Activated CD4-positive, alpha-beta T cell treated with anti-CD3 and anti-CD28 coated beads, Interleukin-2, amount 10 ng/mL, durations not matched to agents 24 days and 14 days (primary cell): ENCODE data around the gene EFNA2. TPM values are rescaled to one million over a fixed set of nuclear protein-coding genes. Genes with fewer than 3 reads are reported as not detected.

Experiments
- DNase-seq: peaks from one replicate; pipeline ENCODE4 v3.0.0; 2022
- H3K27ac Mint-ChIP-seq: one replicate; pipeline ENCODE4 v1.8.0; 2022; ENCODE audit warnings: mild to moderate bottlenecking, mixed read lengths
- H3K27me3 Mint-ChIP-seq: one replicate; pipeline ENCODE4 v1.8.0; 2022; ENCODE audit warnings: mixed read lengths
- H3K36me3 Mint-ChIP-seq: one replicate; pipeline ENCODE4 v1.8.0; 2022; ENCODE audit warnings: low read depth, mild to moderate bottlenecking, mixed read lengths
- H3K4me1 Mint-ChIP-seq: one replicate; pipeline ENCODE4 v1.8.0; 2021; ENCODE audit warnings: mixed read lengths
- H3K4me3 Mint-ChIP-seq: one replicate; pipeline ENCODE4 v1.8.0; 2022; ENCODE audit warnings: mild to moderate bottlenecking, moderate library complexity, mixed read lengths
- H3K9me3 Mint-ChIP-seq: one replicate; pipeline ENCODE4 v1.8.0; 2021; ENCODE audit warnings: mixed read lengths
- intact Hi-C: fragments of 100-400 bp; cut with micrococcal nuclease; formaldehyde crosslinking; loops from one replicate; pipeline ENCODE4 v1.15.1; 2023
- total RNA-seq: library from RNA; stranded (reverse); gene quantifications from 2 replicates; pipeline ENCODE4 v1.2.3, GENCODE V29; 2022

The EFNA2 gene
- total RNA-seq, 1 donor from 2014 or later: not detected

DNA sequence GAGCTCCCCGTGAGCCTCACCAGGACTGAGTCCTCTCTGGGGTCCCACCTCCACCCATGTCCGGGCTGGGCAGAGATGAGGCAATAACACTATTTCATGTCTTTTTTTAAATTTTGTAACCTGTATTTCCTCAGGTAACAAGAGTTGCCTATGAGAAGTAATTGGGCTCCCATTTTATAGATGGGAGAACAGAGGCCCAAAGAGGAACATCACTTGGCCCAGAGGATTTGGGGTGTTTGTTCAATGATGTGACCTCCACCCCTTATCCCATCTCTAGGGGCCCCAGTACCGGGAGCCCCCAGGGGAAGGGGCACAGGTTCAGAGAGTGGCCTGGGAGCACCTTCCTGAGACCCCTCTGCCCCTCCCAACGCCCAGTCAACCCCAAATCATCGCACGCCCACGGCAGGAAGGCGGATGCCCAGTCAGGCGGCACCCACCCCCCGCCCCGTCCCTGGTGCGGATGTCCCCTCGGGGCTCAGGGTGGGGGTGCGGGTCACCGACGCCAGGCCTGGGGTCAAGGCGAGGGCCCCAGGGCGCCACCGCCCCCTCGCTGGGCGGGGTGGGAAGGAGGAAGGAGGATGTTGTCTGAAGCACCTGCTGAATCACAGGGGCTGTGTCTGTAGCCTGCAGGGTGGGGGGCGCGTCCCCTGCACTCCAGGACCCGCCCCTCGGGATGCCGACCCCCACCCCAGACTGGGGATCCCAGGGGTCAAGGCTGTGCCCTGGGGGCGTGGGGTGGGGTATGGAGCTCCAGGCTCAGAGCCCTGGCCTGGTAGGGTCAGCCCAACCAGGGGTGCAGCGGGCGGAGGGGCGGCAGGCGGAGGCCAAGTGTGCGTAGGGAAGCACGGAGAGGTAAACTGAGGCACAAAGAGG lies 25.6 kb upstream of the EFNA2 start:
- peaks cover 26% of the 10 kb centered on the region for H3K36me3 Mint-ChIP-seq
- peaks cover 38% of the 10 kb centered on the region for H3K4me1 Mint-ChIP-seq
- H3K27me3 Mint-ChIP-seq: no peaks in the 10 kb centered on the region

DNA sequence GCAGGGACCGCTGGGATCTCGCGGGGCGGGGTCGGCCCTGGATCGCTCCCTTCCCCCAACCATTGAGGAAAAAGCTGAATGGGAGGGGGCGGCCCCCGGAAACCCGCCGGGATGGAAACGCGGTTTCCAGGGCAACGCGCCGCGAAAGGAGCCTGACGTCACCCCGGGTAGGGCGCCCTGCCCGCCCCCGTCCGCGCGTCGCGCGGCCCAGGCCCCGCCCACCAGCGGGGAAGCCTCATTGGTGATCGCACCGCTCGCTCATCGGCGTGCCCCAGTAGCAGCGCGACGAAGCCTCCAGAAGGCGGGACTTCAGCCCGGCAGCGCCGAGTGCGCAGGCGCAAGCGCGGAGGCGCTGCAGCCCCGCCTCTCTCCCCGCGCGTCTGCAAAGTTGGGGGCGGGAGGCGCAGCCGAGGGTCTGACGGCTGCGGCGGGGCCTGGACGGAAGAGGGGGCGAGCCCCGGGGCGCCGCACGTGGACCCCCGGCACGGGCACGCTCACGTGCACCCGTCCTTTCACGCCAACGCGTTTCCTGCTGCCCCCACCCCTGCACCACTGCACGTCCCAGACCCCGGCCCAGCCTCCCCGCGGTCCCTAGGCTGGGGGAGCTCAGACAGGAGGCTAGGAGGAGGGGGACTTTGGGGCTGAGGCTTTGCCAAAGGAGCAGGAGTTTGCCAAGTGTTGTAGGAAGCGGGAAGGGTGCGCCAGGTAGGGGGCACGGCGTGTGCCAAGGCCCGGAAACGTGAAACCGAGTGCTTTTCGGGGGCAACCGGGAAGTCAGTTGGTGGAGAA lies 24.7 kb upstream of the EFNA2 start:
- Mint-ChIP-seq H3K4me3 (peak overlapping the region; percentile 91), H3K27me3 (no peaks in the 10 kb centered on the region), H3K27ac (peak overlapping the region; percentile 92), H3K9me3 (no peaks in the 10 kb centered on the region), H3K4me1 (peaks cover 43% of the 10 kb centered on the region), H3K36me3 (peaks cover 20% of the 10 kb centered on the region)
- peak; percentile 99 for DNase-seq
- intact Hi-C loops: loop anchor here (1.0 kb wide), 1 partner anchor 8 kb away; the partner anchor contains the start of gene CIRBP

More for the DNA sequence above, 25.6 kb upstream of the EFNA2 start:
- H3K9me3 Mint-ChIP-seq: no peaks in the 10 kb centered on the region
- H3K4me3 Mint-ChIP-seq: peak overlapping the region; percentile 91
- peak; percentile 86 for DNase-seq
- intact Hi-C loops: loop anchor here (1.0 kb wide), 2 partner anchors 9 to 11 kb away; partner anchors contain the start of gene CIRBP
- H3K27ac Mint-ChIP-seq: peak overlapping the region; percentile 95

GRCh38 chr19:1261538-1261797 lies 24.2 kb upstream of the EFNA2 start:
- peak overlapping the region; percentile 92 for H3K27ac Mint-ChIP-seq
- H3K4me3 Mint-ChIP-seq: peak overlapping the region; percentile 91
- H3K4me1 Mint-ChIP-seq: peaks cover 43% of the 10 kb centered on the region
- H3K9me3 Mint-ChIP-seq: no peaks in the 10 kb centered on the region
- intact Hi-C loops: no loop called here
- no peaks in the 10 kb centered on the region for H3K27me3 Mint-ChIP-seq
- no peak for DNase-seq
- H3K36me3 Mint-ChIP-seq: peaks cover 16% of the 10 kb centered on the region

- DNase-seq: peak; percentile 78
- H3K9me3 Mint-ChIP-seq: no peaks in the 10 kb centered on the region
- H3K36me3 Mint-ChIP-seq: peaks cover 15% of the 10 kb centered on the region
- peak overlapping the region; percentile 91 for H3K4me3 Mint-ChIP-seq
- intact Hi-C loops: no loop called here
- H3K27me3 Mint-ChIP-seq: no peaks in the 10 kb centered on the region
- H3K27ac Mint-ChIP-seq: peak overlapping the region; percentile 92
- H3K4me1 Mint-ChIP-seq: peaks cover 43% of the 10 kb centered on the region
Measured at GRCh38 chr19:1261798-1262622, 23.7 kb upstream of the EFNA2 start.

- Mint-ChIP-seq H3K9me3 (no peaks in the 10 kb centered on the region), H3K4me1 (peaks cover 43% of the 10 kb centered on the region), H3K27ac (peak overlapping the region; percentile 37), H3K4me3 (peak overlapping the region; percentile 46), H3K36me3 (peaks cover 11% of the 10 kb centered on the region), H3K27me3 (no peaks in the 10 kb centered on the region)
- intact Hi-C loops: no loop called here
- no peak for DNase-seq
Measured at GRCh38 chr19:1262623-1263123, 23.0 kb upstream of the EFNA2 start.

- Mint-ChIP-seq H3K9me3 (no peaks in the 10 kb centered on the region), H3K36me3 (peaks cover 7% of the 10 kb centered on the region), H3K4me3 (peak overlapping the region; percentile 46), H3K4me1 (peaks cover 44% of the 10 kb centered on the region), H3K27ac (peak overlapping the region; percentile 58), H3K27me3 (no peaks in the 10 kb centered on the region)
- no peak for DNase-seq
- intact Hi-C loops: no loop called here
Measured at GRCh38 chr19:1263188-1263587, 22.5 kb upstream of the EFNA2 start.

DNA sequence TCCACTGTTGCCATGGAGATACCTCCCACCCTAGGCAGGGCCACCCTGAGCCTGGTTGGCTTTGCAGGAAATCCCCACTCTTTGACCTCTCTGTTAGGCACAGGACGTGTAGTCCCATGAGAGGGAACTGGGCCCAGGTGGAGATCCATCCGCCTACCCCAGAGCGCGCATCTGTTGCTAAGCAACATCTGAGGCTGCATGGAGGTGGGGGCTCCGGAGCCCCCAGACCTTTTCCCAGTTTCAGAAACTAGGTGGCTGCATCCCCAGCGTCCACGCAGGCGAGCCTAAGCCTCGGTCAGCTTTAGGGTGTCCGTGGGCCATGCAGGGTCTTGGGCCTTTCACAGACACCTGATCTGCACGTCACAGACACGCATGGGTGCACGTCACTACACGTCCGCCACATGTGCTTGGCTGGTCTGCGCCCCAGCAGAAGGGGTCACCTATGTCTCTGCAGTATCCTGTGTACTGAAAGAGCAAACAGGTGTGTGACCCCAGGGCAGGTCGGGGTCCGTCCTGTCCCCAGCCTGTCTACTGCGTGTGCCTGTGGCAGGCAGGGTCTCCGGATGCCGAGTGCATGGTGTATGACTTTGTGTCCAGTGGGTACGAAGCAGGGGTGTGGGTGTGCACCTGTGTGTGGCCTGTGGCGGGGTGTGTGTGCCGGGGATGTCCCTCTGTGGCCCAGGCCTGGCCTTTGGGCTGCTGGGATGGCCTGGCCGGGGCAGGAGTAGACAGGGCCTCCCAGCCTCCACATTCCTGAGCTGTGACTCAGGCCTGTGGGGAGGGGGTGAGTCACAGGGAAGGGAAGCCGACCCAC lies 20.7 kb upstream of the EFNA2 start:
- intact Hi-C loops: no loop called here
- Mint-ChIP-seq H3K9me3 (no peaks in the 10 kb centered on the region), H3K27me3 (no peaks in the 10 kb centered on the region), H3K4me1 (peaks cover 35% of the 10 kb centered on the region), H3K36me3 (peaks cover 3% of the 10 kb centered on the region), H3K4me3 (peak overlapping the region; percentile 63), H3K27ac (peak overlapping the region; percentile 15)
- DNase-seq: no peak

DNA sequence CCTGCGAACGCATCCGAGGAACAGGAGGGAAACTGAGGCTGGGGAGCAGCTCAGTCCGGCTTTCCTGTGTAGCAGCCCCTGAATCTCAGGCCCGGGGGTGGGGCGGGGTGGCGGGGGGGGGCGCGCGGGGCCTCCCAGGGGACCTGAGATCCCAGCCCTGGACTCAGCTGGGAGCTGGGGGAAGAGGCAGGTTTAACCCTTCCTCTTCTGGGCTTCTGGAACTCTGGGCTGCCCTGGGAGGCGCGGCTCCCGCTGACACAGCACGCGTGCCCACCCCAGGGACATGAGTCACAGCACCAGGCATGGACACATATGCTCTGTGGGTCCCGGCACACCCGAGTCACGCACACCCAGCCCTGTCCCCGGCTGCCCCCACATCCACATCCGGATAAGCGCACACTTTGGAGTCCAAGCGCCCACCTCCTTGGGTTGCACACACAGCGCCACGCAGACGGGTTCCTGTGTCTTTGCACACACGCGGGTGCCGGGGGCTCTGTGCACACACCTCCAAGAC lies 20.0 kb upstream of the EFNA2 start:
- Mint-ChIP-seq H3K4me3 (peak overlapping the region; percentile 71), H3K36me3 (peaks cover 8% of the 10 kb centered on the region), H3K4me1 (peaks cover 41% of the 10 kb centered on the region), H3K9me3 (no peaks in the 10 kb centered on the region), H3K27me3 (no peaks in the 10 kb centered on the region), H3K27ac (peak overlapping the region; percentile 15)
- intact Hi-C loops: loop anchor here (1.0 kb wide), 1 partner anchor 21 kb away; no protein-coding TSS in a partner anchor
- peak; percentile 79 for DNase-seq

DNA sequence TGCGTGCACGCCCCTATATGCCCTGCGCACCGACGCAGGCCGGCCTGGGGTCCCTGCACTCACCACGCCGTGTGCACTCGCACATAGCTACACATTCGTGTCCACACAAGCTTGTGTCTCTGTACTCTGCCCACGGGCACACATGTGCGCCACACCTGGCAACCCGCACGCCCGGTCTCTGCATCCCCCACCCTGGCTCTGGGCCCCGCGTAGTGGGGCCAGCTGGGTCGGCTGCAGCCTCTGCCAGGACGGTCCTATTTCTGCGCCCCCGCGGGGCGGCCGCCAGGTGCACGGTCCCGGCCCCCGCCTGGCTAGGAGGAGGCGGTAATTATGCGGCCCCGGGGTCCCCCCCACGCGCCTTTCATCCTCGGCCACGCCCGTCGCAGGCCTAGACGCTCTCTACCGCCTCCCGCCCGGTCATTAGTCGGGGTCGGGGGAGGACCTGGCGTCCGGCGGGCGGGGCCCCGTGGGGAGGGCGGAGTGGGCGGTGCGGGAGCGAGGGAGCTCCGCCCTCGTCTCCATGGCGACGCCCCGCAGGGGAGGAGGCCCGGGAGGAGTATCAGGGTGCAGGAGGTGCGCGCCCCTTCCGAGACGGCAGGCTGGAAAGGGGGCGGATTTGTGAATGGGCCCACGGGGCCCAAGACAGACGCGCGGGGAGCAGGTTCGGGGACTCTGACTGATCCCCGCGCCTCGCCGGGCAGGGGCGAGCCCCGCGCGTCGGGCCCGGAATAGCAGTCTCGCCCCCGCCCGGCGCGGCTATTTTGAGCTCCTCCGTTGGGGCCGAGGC lies 19.4 kb upstream of the EFNA2 start:
- peak; percentile 98 for DNase-seq
- Mint-ChIP-seq H3K27ac (peak overlapping the region; percentile 48), H3K36me3 (peaks cover 15% of the 10 kb centered on the region), H3K4me3 (peak overlapping the region; percentile 71), H3K9me3 (no peaks in the 10 kb centered on the region), H3K4me1 (peaks cover 46% of the 10 kb centered on the region), H3K27me3 (no peaks in the 10 kb centered on the region)
- intact Hi-C loops: loop anchor here (1.0 kb wide), 1 partner anchor 22 kb away; no protein-coding TSS in a partner anchor

DNA sequence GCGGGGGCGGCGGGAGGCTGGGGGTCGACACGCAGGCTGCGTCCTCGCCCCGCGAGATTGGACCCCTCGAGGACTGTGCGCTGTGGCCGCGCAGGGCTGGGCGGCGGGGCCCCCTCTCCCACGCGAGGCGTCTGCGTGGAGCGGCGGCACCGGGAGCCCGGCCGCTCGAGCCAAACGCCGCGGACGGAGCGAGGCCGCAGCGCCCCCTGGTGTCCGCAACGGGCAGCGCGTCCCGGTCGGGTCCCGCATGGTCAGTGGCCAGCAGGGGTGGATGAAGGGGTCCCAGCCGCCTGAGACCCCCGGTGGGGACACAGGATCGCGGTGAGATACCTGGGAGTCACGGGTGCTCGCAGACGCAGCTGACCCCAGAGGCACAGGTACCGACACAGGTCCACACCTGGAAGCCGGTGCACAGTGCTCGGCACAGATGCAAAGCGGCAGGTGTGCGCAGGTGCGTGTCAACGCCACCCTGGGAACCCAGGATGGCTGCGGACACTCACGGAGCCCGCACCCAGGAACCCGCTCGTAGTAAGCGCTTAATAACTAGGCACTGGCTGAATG lies 18.7 kb upstream of the EFNA2 start:
- Mint-ChIP-seq H3K4me3 (peak overlapping the region; percentile 71), H3K27ac (peak overlapping the region; percentile 69), H3K27me3 (no peaks in the 10 kb centered on the region), H3K36me3 (peaks cover 22% of the 10 kb centered on the region), H3K9me3 (no peaks in the 10 kb centered on the region), H3K4me1 (peaks cover 44% of the 10 kb centered on the region)
- DNase-seq: peak; percentile 95
- intact Hi-C loops: loop anchor here (1.0 kb wide), 1 partner anchor 23 kb away; no protein-coding TSS in a partner anchor

DNA sequence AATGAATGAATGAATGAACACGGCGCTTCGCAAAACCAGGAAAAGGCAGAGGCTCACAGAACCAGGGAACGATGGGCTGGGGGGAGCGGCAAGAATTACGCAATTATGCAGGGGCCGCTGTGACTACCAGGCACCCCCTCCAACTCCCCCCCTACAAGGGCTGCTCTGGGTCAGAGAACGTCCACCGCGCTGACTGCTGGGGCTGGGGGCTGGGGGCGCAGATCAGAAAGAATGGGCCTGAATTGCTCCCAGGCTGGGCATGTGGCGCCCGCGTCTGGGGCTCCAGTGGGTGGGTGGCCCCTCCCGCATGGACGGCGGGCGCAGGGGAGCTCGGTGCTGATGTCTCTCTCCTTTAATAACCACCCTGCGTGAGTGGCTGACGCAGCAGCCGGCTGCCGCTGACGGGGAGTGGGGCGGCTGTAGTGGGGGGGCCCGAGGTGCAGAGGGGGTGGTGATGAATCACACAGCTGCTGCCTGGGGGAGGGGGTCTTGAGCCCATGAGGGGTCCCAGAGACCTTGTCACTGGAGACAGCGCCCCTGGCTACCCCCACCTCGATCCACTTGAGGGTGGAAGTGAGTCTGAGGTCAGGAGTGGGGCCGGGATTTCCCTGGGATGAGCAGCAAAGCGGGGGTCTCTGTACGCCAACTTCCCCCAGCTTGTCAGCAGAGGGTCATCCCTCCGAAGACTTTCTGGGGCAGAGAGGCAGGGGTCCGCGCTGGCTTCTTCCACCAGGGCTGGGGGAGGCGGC lies 18.0 kb upstream of the EFNA2 start:
- peak overlapping the region; percentile 69 for H3K27ac Mint-ChIP-seq
- H3K4me1 Mint-ChIP-seq: peaks cover 46% of the 10 kb centered on the region
- peaks cover 27% of the 10 kb centered on the region for H3K36me3 Mint-ChIP-seq
- H3K9me3 Mint-ChIP-seq: no peaks in the 10 kb centered on the region
- DNase-seq: no peak
- intact Hi-C loops: no loop called here
- peak overlapping the region; percentile 71 for H3K4me3 Mint-ChIP-seq
- no peaks in the 10 kb centered on the region for H3K27me3 Mint-ChIP-seq
